Kidney epithelial cell (primary cell): Measurements from ENCODE around the gene STK32B. TPM values are rescaled to one million over a fixed set of nuclear protein-coding genes. Genes with fewer than 3 reads are reported as not detected.

ENCODE experiments used
- DNase-seq: peaks from one replicate; pipeline ENCODE4 v3.0.0-alpha.2; 2010; ENCODE audit warnings: low read depth
- H3K27me3 ChIP-seq: 2 replicates; pipeline ENCODE4 v1.6.0; 2011; ENCODE audit warnings: low read length; ENCODE audit not compliant: control insufficient read depth, insufficient read depth
- H3K36me3 ChIP-seq: 2 replicates; pipeline ENCODE4 v1.5.1; 2011; ENCODE audit warnings: low read length; ENCODE audit not compliant: control insufficient read depth, insufficient read depth
- H3K4me3 ChIP-seq: 2 replicates; pipeline ENCODE4 v1.5.1; 2011; ENCODE audit warnings: low read depth, mild to moderate bottlenecking, control low read depth, low read length
- CTCF ChIP-seq: IDR thresholded peaks from 2 replicates; pipeline ENCODE4 v1.5.1; 2011; ENCODE audit warnings: mild to moderate bottlenecking, moderate library complexity, low read length, control low read depth, inconsistent platforms; ENCODE audit not compliant: insufficient read depth, poor library complexity, severe bottlenecking
- total RNA-seq: library from RNA; depleted of rRNA; stranded (reverse); fragments of >200 nt; gene quantifications from 2 replicates; pipeline ENCODE4 v1.2.3, GENCODE V29; 2015

The STK32B gene
- total RNA-seq, 1 donor from 2014 or later, result 3.6 TPM

- DNase-seq, result no peak
- no peak for TF ChIP-seq CTCF
- no peaks in the 10 kb centered on the region for H3K36me3 ChIP-seq
- H3K4me3 ChIP-seq, result no peak overlapping the region
- H3K27me3 ChIP-seq, result no peaks in the 10 kb centered on the region
Observed at GRCh38 chr4:5139141-5139540, 87.9 kb downstream of the STK32B start.

DNA sequence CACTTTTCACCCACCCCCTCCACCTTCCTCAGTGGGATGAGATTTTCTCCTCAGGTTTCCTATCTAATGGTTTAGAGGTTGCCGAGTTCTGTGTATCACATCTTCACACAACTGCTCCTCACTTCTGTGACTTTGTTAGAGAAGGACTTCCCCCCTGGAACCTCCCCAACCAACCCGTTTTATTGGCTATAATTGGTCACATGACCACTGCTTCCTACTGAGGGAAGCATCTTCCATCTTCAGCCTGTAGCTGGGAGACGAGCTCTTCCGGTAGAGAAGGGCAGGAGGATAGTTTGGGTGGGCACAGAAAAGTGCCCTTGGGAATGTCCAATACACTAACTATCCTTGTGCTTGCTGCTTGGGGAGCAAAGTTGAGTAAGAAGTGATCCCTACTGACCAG is 90.5 kb downstream of the STK32B start:
- no peaks in the 10 kb centered on the region for H3K27me3 ChIP-seq
- H3K36me3 ChIP-seq, result no peaks in the 10 kb centered on the region
- TF ChIP-seq CTCF, result no peak
- H3K4me3 ChIP-seq, result no peak overlapping the region
- DNase-seq, result no peak

- Histone ChIP-seq H3K36me3 (no peaks in the 10 kb centered on the region), H3K4me3 (no peak overlapping the region), H3K27me3 (no peaks in the 10 kb centered on the region)
- peak; percentile 56 for TF ChIP-seq CTCF
- no peak for DNase-seq
Observed at GRCh38 chr4:5142726-5143125, 91.4 kb downstream of the STK32B start.

- Histone ChIP-seq H3K27me3 (no peaks in the 10 kb centered on the region), H3K4me3 (no peak overlapping the region), H3K36me3 (no peaks in the 10 kb centered on the region)
- no peak for TF ChIP-seq CTCF
- no peak for DNase-seq
Observed at GRCh38 chr4:5143306-5143861, 92.1 kb downstream of the STK32B start.

DNA sequence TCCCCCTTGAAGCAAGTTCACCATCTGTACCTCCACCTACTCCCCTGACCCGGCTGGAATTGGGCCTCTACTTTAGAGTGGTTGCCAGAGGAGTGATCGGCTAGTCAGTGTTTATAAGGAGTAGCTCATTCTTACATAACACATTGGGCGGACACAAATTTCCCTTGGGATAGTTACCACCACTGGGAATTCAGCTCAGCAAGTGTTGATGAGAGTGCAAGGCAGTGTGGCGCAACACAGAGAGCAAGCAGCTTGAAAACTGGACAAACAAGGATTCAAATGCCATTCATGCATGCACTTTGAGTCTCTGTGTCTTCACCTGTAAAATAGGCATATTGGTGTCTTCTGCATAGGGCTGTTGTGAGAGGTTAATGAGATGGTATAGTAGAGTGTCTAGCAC is 92.7 kb downstream of the STK32B start:
- Histone ChIP-seq H3K36me3 (no peaks in the 10 kb centered on the region), H3K4me3 (no peak overlapping the region), H3K27me3 (no peaks in the 10 kb centered on the region)
- TF ChIP-seq CTCF, result no peak
- DNase-seq, result no peak

- no peak overlapping the region for H3K4me3 ChIP-seq
- TF ChIP-seq CTCF, result no peak
- no peak for DNase-seq
- H3K36me3 ChIP-seq, result no peaks in the 10 kb centered on the region
- H3K27me3 ChIP-seq, result no peaks in the 10 kb centered on the region
Observed at GRCh38 chr4:5144384-5144783, 93.1 kb downstream of the STK32B start.
